ENCODE data around the gene CRKL. TPM values are rescaled to one million over a fixed set of nuclear protein-coding genes. Genes with fewer than 3 reads are reported as not detected.
"Not testable (repeated sequence)": the region's sequence is repeated elsewhere in the genome, so short reads cannot be mapped to it uniquely, and the experiment has no call there.

The CRKL gene
- total RNA-seq, 1 experiment from 2014 or later: 45.8 TPM

- CTCF ChIA-PET: interaction anchor here (1.0 kb wide), 1 partner anchor 9 kb away, joined by 4 read pairs; no protein-coding TSS in a partner anchor
- BruUV-seq (replicated peaks); H3F3A ChIP-seq (ENCODE audit: insufficient read depth, low read depth); H3K4me2 ChIP-seq; H3K9me3 ChIP-seq (ENCODE audit: insufficient read depth, low read depth); H3K36me3 ChIP-seq (ENCODE audit: low read depth); intact Hi-C loops (cut with micrococcal nuclease; ENCODE audit: unreplicated experiment); H2AFZ ChIP-seq; H3K4me1 ChIP-seq (replicated peaks; ENCODE audit: insufficient read depth); H3K27me3 ChIP-seq (ENCODE audit: insufficient read depth, low read depth); POLR2A ChIA-PET (ENCODE audit: unreplicated experiment); DNase-seq; H3K4me3 ChIP-seq; H3K27ac ChIP-seq; H3K9me2 ChIP-seq (ENCODE audit: insufficient read depth): not testable (repeated sequence)
- Histone ChIP-seq H4K20me1 (ENCODE audit: insufficient read depth) (peaks cover 79% of the 10 kb centered on the region), H3K79me2 (ENCODE audit: low read depth) (peaks cover 95% of the 10 kb centered on the region)
These were observed 18.8 kb downstream of the CRKL start for GRCh38 chr22:20935780-20936539.

GRCh38 chr22:20937031-20937793 lies 20.0 kb downstream of the CRKL start:
- Histone ChIP-seq H2AFZ (no peak overlapping the region), H3K27me3 (ENCODE audit: insufficient read depth, low read depth) (no peaks in the 10 kb centered on the region), H3K79me2 (ENCODE audit: low read depth) (peaks cover 94% of the 10 kb centered on the region), H3K36me3 (ENCODE audit: low read depth) (no peaks in the 10 kb centered on the region), H3K27ac (no peak overlapping the region), H3K4me3 (no peak overlapping the region), H3K4me1 (replicated peaks; ENCODE audit: insufficient read depth) (no peaks in the 10 kb centered on the region), H3K4me2 (no peak overlapping the region), H3K9me2 (ENCODE audit: insufficient read depth) (no peaks in the 10 kb centered on the region), H3F3A (ENCODE audit: insufficient read depth, low read depth) (peaks cover 7% of the 10 kb centered on the region; the same call in 1 of the 2 replicates), H3K9me3 (ENCODE audit: insufficient read depth, low read depth) (no peaks in the 10 kb centered on the region), H4K20me1 (ENCODE audit: insufficient read depth) (peaks cover 78% of the 10 kb centered on the region)
- intact Hi-C loops (cut with micrococcal nuclease; ENCODE audit: unreplicated experiment): no loop called here
- POLR2A ChIA-PET (ENCODE audit: unreplicated experiment): no interaction called here
- CTCF ChIA-PET: interaction anchor here (0.6 to 1.0 kb wide), 2 partner anchors 8 to 708 kb away, joined by 4 read pairs; no protein-coding TSS in a partner anchor
- no peak for TF ChIP-seq EZH2 (IDR thresholded peaks at IDR 0.05; ENCODE audit: low read depth)
- TF ChIP-seq, protein P1, sequence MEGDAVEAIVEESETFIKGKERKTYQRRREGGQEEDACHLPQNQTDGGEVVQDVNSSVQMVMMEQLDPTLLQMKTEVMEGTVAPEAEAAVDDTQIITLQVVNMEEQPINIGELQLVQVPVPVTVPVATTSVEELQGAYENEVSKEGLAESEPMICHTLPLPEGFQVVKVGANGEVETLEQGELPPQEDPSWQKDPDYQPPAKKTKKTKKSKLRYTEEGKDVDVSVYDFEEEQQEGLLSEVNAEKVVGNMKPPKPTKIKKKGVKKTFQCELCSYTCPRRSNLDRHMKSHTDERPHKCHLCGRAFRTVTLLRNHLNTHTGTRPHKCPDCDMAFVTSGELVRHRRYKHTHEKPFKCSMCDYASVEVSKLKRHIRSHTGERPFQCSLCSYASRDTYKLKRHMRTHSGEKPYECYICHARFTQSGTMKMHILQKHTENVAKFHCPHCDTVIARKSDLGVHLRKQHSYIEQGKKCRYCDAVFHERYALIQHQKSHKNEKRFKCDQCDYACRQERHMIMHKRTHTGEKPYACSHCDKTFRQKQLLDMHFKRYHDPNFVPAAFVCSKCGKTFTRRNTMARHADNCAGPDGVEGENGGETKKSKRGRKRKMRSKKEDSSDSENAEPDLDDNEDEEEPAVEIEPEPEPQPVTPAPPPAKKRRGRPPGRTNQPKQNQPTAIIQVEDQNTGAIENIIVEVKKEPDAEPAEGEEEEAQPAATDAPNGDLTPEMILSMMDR (conservative IDR thresholded peaks at IDR 0.05): no peak
- DNase-seq: no peak
- BruUV-seq (replicated peaks): no TSS peak

DNA sequence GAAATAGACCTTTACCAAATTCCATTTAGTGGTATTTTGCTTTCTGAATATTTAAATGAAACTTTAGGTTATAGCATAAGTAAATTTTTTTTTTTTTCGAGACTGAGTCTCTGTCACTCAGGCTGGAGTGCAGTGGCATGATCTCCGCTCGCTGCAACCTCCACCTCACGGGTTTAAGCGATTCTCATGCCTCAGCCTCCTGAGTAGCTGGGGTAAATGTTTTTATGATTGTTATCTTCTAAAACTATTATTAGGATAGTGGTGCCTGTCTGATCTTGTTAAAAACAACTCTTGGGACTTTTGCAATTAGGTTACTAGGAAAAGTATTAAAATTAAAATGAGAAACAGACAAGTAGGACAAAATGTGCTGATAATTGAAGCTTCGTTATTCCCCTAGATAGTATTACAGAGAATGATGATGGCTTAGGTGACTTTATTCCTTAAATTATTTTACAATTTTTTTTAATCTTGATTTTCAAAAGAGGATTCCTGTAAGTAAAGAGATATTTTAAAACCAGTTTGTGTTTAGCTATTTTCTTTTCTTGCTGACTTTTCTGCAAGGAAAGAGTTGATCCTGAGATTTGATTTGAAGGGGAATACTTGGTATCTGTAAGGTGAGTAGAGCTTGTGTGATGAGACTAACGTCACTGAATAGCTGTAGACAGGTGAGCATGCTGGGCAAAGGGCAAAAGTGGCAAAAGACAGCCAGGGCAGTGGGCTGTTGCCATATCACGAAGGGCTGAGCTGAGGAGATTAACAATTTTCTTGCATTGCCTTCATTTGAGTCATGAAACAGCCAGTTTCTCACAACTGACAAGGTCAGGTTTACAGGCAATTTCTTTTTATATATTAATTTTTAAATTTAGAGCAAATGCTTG lies 20.8 kb downstream of the CRKL start:
- DNase-seq: no peak
- no peaks in the 10 kb centered on the region for H3K9me2 ChIP-seq (ENCODE audit: insufficient read depth)
- H3F3A ChIP-seq (ENCODE audit: insufficient read depth, low read depth): peaks cover 3% of the 10 kb centered on the region; the same call in 1 of the 2 replicates
- H4K20me1 ChIP-seq (ENCODE audit: insufficient read depth): peaks cover 78% of the 10 kb centered on the region
- intact Hi-C loops (cut with micrococcal nuclease; ENCODE audit: unreplicated experiment): no loop called here
- no TSS peak for BruUV-seq (replicated peaks)
- no peak overlapping the region for H3K4me3 ChIP-seq
- ChIA-PET CTCF (interaction anchor here (0.6 kb wide), 2 partner anchors 9 to 707 kb away, joined by 4 to 5 read pairs; no protein-coding TSS in a partner anchor), POLR2A (ENCODE audit: unreplicated experiment) (no interaction called here)
- H3K9me3 ChIP-seq (ENCODE audit: insufficient read depth, low read depth): no peaks in the 10 kb centered on the region
- no peaks in the 10 kb centered on the region for H3K36me3 ChIP-seq (ENCODE audit: low read depth)
- no peak overlapping the region for H3K4me2 ChIP-seq
- TF ChIP-seq EZH2 (IDR thresholded peaks at IDR 0.05; ENCODE audit: low read depth): no peak
- TF ChIP-seq, protein P1 (conservative IDR thresholded peaks at IDR 0.05): no peak
- H3K27ac ChIP-seq: no peak overlapping the region
- H2AFZ ChIP-seq: no peak overlapping the region
- no peaks in the 10 kb centered on the region for H3K4me1 ChIP-seq (replicated peaks; ENCODE audit: insufficient read depth)
- H3K27me3 ChIP-seq (ENCODE audit: insufficient read depth, low read depth): no peaks in the 10 kb centered on the region
- peaks cover 94% of the 10 kb centered on the region for H3K79me2 ChIP-seq (ENCODE audit: low read depth)

- intact Hi-C loops (cut with micrococcal nuclease; ENCODE audit: unreplicated experiment); H2AFZ ChIP-seq; POLR2A ChIA-PET (ENCODE audit: unreplicated experiment); BruUV-seq (replicated peaks); H3K4me3 ChIP-seq; H3K9me3 ChIP-seq (ENCODE audit: insufficient read depth, low read depth); DNase-seq; H3K27ac ChIP-seq; CTCF ChIA-PET; H3K36me3 ChIP-seq (ENCODE audit: low read depth); H3K27me3 ChIP-seq (ENCODE audit: insufficient read depth, low read depth); H3K4me1 ChIP-seq (replicated peaks; ENCODE audit: insufficient read depth); H3K9me2 ChIP-seq (ENCODE audit: insufficient read depth); H3K4me2 ChIP-seq; H3F3A ChIP-seq (ENCODE audit: insufficient read depth, low read depth): not testable (repeated sequence)
- peaks cover 94% of the 10 kb centered on the region for H3K79me2 ChIP-seq (ENCODE audit: low read depth)
- peaks cover 81% of the 10 kb centered on the region for H4K20me1 ChIP-seq (ENCODE audit: insufficient read depth)
These were observed 22.4 kb downstream of the CRKL start for GRCh38 chr22:20939457-20940185.

All from PC-9 (cell line).